Right atrium auricular region (tissue), 2 donors: Measurements from ENCODE around the gene RAB36. TPM values are rescaled to one million over a fixed set of nuclear protein-coding genes. Genes with fewer than 3 reads are reported as not detected.

Experiments used
- DNase-seq: peaks from one replicate; pipeline ENCODE4 v3.0.0-alpha.2; 2019; ENCODE audit warnings: low spot score
- H3K27ac ChIP-seq, 2 donors: fragments of 200-600 bp; sonication (generic); 1 replicate in 1 of 2; 2 replicates in 1 of 2; pipeline ENCODE4 v1.5.1; 2016 to 2019
- H3K27me3 ChIP-seq, 2 donors: fragments of 200-600 bp; sonication (generic); one replicate each; pipeline versions ENCODE4 v1.5.1 to v1.6.0; 2017 to 2019
- H3K36me3 ChIP-seq: fragments of 200-600 bp; sonication (generic); one replicate; pipeline ENCODE4 v1.5.1; 2016
- H3K4me1 ChIP-seq, 2 donors: fragments of 200-600 bp; sonication (generic); one replicate each; pipeline versions ENCODE4 v1.5.1 to v1.6.0; 2017 to 2019
- H3K4me3 ChIP-seq, 2 donors: fragments of 200-600 bp; sonication (generic); 1 replicate in 1 of 2; 2 replicates in 1 of 2; pipeline ENCODE4 v1.5.1; 2017 to 2019; ENCODE audit warnings: mild to moderate bottlenecking in 1 of 2, moderate library complexity in 1 of 2
- H3K9me3 ChIP-seq, 2 donors: fragments of 200-600 bp; sonication (generic); one replicate each; pipeline ENCODE4 v1.5.1; 2019
- total RNA-seq, 2 donors: library from RNA; depleted of rRNA; stranded (reverse); fragments of >200 nt; gene quantifications; one replicate each; pipeline ENCODE4 v1.1.0, GENCODE V29; 2016
- TF ChIP-seq, protein P1 (sequence below), 2 donors: fragments of 200-600 bp; sonication (generic); IDR thresholded peaks; one replicate each; pipeline ENCODE4 v1.5.1; 2019; ENCODE audit warnings: antibody characterized with exemption in 2 of 2

Gene RAB36
- total RNA-seq, 2 donors from 2014 or later, result 0.59 to 2.0 TPM

DNA sequence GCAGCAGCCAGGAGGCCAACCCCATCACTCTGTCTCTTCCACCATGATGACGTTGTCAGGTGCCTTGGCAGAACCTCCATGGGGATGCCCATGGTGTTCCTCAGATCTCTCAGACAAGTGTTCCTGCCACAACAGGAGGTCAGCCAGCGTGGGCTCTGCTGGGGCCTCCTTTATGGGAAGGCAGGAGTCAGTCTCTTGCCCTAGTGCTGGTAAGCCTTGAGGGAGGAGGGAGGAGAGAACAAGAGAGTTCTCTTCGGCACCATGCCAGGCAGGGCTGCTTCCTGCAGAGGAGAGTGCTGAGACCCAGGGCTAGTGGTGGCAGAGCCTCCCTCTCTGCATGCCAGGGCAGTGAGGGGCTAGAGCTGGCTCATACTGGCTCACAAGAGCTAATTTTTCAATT is 42.5 kb upstream of the RAB36 start:
- no peak for DNase-seq
- TF ChIP-seq, protein P1, sequence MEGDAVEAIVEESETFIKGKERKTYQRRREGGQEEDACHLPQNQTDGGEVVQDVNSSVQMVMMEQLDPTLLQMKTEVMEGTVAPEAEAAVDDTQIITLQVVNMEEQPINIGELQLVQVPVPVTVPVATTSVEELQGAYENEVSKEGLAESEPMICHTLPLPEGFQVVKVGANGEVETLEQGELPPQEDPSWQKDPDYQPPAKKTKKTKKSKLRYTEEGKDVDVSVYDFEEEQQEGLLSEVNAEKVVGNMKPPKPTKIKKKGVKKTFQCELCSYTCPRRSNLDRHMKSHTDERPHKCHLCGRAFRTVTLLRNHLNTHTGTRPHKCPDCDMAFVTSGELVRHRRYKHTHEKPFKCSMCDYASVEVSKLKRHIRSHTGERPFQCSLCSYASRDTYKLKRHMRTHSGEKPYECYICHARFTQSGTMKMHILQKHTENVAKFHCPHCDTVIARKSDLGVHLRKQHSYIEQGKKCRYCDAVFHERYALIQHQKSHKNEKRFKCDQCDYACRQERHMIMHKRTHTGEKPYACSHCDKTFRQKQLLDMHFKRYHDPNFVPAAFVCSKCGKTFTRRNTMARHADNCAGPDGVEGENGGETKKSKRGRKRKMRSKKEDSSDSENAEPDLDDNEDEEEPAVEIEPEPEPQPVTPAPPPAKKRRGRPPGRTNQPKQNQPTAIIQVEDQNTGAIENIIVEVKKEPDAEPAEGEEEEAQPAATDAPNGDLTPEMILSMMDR (IDR thresholded peaks at IDR 0.05), result no peak
- no peak overlapping the region for H3K4me3 ChIP-seq
- no peaks in the 10 kb centered on the region for H3K27me3 ChIP-seq
- H3K27ac ChIP-seq, result no peak overlapping the region
- H3K4me1 ChIP-seq, result peaks cover 0 to 47% of the 10 kb centered on the region in 2 donors
- H3K9me3 ChIP-seq, result no peaks in the 10 kb centered on the region
- no peaks in the 10 kb centered on the region for H3K36me3 ChIP-seq

DNA sequence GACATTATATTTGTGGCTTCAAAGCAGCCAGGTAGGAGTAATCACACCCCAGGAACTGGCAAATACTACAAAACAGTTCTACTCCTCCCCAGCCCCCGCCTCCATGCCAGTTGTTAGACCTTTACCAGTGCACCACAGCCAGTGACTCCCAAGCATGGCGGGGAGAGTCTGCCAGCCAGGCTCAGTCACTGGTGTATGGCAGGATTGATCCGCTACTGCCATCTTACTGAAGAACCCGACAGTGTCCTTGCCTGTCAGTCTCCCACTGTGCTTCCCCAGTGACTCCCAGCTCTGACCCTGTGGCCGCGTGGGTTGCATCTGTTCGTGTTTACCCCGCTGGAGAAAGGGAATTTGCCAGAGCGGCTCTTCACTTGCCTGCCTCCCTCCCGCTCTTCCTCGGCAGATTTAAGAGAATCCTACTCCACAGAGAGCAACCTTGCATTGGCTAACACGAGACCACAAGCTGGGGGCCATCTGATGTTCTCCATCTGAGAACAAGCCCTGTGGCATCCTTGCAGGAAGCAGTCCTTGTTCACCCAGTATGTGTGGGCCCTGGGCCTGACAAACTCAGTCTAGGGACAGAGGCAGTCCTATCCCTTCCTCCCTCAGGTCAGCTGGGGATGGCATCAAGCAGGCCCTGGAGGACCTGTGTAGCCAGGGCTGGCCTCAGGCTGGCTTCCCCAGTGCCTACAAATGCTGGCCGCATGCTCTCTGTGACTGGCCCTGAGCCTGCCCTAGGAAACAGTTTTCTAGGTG is 41.9 kb upstream of the RAB36 start:
- Histone ChIP-seq H3K27ac (no peak overlapping the region), H3K36me3 (no peaks in the 10 kb centered on the region), H3K4me3 (no peak overlapping the region), H3K9me3 (no peaks in the 10 kb centered on the region), H3K27me3 (no peaks in the 10 kb centered on the region), H3K4me1 (peaks cover 0 to 41% of the 10 kb centered on the region in 2 donors)
- TF ChIP-seq, protein P1 (IDR thresholded peaks at IDR 0.05), result no peak
- no peak for DNase-seq

DNA sequence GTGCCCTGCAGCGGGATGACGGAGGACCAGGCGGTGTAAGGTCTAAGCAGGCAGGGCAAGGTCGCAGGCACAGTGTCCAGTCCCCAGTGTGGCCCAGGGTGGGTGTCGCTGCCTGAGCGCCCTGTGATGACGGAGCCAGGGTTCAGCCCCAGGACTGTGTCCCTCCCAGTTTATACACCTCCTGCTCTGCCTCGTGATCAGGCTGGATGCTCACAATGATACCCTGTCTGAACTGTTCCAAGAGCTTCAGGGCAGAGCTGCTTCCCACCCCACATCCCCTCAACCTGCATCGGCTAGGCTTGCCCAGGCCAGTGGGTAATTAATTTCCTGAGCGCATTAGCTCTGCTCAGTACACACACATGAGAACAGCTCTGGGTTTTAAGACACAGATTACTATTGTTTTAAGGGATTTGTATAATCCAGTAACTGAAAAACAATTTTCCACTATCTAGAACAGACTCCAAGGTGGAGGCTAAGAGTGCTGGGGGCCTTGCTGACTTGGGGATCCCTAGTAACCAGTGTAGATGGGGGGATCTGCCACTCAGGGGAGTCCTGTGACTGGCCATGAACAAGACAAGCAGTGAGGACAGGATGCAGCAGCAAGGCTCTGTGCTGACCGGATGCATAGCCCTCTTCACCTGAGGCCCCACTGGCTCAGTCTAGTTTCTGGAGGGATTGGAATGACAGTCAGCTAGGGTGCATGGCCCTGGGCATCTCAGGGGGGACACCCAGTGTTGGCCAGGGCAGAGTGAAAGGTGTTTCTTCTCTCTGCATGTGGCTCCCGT is 40.9 kb upstream of the RAB36 start:
- TF ChIP-seq, protein P1 (IDR thresholded peaks at IDR 0.05), result no peak
- no peaks in the 10 kb centered on the region for H3K27me3 ChIP-seq
- no peaks in the 10 kb centered on the region for H3K36me3 ChIP-seq
- H3K4me1 ChIP-seq, result peaks cover 0 to 31% of the 10 kb centered on the region in 2 donors
- no peak overlapping the region for H3K4me3 ChIP-seq
- H3K9me3 ChIP-seq, result no peaks in the 10 kb centered on the region
- DNase-seq, result no peak
- H3K27ac ChIP-seq, result no peak overlapping the region

DNA sequence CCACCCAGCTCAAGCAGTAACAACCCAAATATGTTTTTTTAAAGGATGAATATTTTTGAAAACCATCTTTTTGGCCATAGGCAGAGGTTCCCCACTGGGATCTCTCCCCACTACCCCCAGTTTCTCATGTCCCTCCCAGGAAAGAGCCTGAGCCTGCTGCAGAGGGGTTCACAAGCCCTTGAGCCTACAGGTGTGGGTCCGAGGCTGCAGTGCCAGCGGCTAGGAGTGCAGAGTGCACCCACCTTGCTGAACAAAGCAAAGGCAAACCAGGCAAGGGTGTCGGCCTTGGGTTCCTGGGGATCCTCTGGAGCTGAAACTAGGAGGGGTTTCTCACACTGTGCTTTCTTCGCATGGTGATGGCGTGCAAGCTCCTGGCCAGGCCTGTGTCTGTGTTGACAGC is 40.0 kb upstream of the RAB36 start:
- Histone ChIP-seq H3K4me1 (peaks cover 0 to 22% of the 10 kb centered on the region in 2 donors), H3K36me3 (no peaks in the 10 kb centered on the region)

DNA sequence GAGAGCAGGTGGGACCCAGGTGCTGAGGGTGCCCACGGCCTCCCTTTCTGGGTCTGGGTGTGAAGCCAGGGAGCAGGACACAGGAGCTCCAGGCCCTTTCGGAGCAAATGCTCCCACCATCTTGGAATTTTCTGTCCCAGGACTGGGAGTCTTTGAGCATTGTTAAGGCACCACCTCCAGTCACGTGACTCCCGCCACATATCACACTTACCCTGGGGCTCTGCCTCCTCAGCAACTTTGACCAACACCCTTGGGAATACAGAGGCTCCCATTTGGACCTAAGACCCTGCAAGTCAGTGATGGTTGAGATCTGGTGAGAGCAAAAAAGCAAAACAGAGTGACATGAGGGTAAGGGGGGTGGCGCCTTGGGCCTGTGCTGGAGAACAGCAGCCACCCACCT is 39.4 kb upstream of the RAB36 start:
- Histone ChIP-seq H3K4me1 (peaks cover 0 to 19% of the 10 kb centered on the region in 2 donors), H3K4me3 (no peak overlapping the region), H3K27ac (peak overlapping the region in 1 of 2 donors; percentile 39), H3K36me3 (no peaks in the 10 kb centered on the region), H3K27me3 (no peaks in the 10 kb centered on the region), H3K9me3 (no peaks in the 10 kb centered on the region)
- no peak for DNase-seq
- TF ChIP-seq, protein P1 (IDR thresholded peaks at IDR 0.05), result no peak

More for the DNA sequence above, 40.0 kb upstream of the RAB36 start:
- H3K27me3 ChIP-seq, result no peaks in the 10 kb centered on the region
- no peaks in the 10 kb centered on the region for H3K9me3 ChIP-seq
- H3K4me3 ChIP-seq, result no peak overlapping the region
- TF ChIP-seq, protein P1 (IDR thresholded peaks at IDR 0.05), result no peak
- DNase-seq, result no peak
- H3K27ac ChIP-seq, result no peak overlapping the region
